Fibroblast of mammary gland (primary cell): Measurements from ENCODE around the gene COBLL1.

ENCODE experiments used
- DNase-seq: peaks from one replicate; pipeline ENCODE4 v3.0.0-alpha.2; 2010; ENCODE audit warnings: low read depth
- H3K4me3 ChIP-seq: 2 replicates; pipeline ENCODE4 v1.5.1; 2011; ENCODE audit warnings: low read depth, mild to moderate bottlenecking, low read length, moderate library complexity; ENCODE audit not compliant: control insufficient read depth
- TF ChIP-seq, protein P1 (sequence below): conservative IDR thresholded peaks from 2 replicates; pipeline ENCODE4 v1.5.1; 2011; ENCODE audit warnings: low read depth, low read length, inconsistent platforms; ENCODE audit not compliant: control insufficient read depth, insufficient read depth

The COBLL1 gene

DNA sequence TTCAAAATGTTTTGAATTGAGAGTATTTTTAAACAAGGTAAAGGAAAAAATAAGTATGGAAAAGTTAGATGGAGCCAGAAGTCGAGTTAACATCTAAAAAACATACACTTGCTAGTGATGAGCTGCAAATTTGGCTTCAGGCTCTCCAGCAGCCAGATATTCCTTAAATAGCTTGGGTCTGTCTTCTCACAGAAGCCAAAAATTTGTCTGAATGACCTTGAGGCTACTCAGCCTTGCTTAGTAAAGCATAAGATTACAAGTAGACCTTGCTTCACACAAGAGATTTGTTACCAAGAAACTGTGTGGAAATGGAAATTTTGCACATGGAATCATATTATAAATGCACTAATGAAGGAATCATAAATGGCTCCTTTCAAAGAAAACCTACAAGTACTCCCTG, 179.6 kb downstream of the COBLL1 start:
- H3K4me3 ChIP-seq: no peak overlapping the region
- DNase-seq: no peak
- TF ChIP-seq, protein P1, sequence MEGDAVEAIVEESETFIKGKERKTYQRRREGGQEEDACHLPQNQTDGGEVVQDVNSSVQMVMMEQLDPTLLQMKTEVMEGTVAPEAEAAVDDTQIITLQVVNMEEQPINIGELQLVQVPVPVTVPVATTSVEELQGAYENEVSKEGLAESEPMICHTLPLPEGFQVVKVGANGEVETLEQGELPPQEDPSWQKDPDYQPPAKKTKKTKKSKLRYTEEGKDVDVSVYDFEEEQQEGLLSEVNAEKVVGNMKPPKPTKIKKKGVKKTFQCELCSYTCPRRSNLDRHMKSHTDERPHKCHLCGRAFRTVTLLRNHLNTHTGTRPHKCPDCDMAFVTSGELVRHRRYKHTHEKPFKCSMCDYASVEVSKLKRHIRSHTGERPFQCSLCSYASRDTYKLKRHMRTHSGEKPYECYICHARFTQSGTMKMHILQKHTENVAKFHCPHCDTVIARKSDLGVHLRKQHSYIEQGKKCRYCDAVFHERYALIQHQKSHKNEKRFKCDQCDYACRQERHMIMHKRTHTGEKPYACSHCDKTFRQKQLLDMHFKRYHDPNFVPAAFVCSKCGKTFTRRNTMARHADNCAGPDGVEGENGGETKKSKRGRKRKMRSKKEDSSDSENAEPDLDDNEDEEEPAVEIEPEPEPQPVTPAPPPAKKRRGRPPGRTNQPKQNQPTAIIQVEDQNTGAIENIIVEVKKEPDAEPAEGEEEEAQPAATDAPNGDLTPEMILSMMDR: no peak

DNA sequence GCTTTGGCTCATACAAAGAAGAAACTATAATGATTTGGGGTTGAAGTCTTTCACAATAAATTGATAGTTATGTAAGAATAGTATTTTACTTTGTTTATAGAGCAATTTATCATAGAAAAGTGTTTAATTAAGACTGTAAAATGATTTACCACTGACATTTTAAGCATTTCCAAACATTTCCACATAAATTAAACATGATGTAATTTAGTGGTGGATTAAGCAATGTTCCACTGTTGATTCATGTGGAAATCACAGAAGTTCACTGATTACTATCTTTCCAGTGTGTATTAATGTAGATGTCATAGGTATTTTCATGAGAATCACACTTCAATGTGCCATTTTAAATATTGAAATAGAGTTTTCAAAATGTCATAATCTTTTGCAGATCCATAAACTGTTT, 180.3 kb downstream of the COBLL1 start:
- H3K4me3 ChIP-seq: no peak overlapping the region
- TF ChIP-seq, protein P1: no peak
- peak; percentile 33 for DNase-seq

DNA sequence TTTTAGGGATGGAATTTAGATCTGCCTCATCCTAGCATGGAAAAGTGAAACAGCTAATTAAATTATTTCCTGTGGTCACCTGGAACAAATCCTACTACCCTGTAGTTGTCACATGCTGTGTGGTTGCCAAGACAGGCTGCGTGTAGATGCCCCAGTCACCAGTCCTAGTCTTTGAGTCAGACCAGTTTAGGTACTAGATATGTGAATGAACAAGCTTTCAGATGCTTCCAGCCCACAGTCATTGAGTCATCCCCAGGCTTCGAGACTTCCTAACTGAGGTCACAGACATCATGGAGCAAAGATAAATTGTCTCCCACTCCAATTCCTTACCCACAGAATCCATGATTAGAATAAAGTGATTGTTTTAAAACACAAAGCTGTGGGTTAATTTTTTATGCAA, 184.5 kb downstream of the COBLL1 start:
- no peak overlapping the region for H3K4me3 ChIP-seq
- TF ChIP-seq, protein P1: no peak
- DNase-seq: peak; percentile 88

DNA sequence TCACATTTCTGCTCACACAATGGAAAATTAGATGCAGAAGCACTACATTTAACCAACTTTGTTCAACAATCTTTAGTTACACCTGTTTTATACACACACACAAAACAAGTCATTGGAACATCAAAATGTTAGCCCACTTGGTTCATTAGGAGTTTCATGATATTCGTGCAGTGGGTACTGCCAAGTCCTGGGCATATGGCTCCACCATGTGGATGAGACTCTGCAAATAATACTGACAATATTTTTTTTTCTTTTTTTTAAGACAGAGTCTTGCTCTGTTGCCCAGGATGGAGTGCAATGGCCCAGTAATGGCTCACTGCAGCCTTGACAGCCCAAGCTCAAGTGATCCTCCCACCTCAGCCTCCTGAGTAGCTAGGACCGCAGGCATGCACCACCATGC, 185.9 kb downstream of the COBLL1 start:
- TF ChIP-seq, protein P1: peak; percentile 14
- peak; percentile 34 for DNase-seq

DNA sequence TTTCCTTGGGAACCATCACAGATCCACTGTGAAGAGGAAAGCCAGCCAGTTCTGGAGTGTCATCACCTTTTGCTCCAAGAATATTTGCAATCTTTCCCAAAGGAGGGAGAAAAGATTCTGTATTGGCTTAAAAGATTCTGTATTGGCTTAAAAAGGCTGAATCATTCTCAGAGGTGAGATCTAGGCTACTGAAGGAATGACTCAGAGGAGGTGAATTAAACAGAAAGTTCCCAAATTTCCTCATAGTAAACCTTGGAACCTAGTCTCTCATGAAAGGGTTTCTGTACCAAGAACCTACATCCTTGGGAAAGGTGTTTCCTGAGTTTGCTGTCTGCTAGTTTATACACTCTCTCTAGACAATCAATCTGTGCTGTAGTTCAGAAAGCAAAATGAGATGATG, 186.3 kb downstream of the COBLL1 start:
- no peak overlapping the region for H3K4me3 ChIP-seq
- peak; percentile 34 for DNase-seq
- TF ChIP-seq, protein P1: no peak

More for the DNA sequence above, 185.9 kb downstream of the COBLL1 start:
- no peak overlapping the region for H3K4me3 ChIP-seq

DNA sequence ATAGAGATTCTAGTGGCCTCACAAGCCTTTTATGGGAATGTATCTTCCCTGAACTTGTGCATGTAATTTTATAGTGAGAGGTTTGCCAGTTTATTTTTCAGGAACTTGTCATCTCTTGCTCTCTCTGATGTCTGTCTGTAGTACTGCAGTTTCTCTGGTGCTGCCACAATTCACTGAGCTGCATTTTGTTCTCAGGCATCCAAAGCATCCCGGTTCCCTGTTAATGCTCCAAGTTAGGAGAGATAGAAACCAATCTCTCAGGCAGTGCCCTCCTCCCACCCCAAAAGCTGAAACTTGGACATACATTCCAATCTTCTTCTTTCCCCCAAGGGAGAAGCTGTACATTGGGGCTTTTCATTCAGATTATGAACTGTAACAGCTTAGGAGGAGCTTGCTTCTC, 190.3 kb downstream of the COBLL1 start:
- DNase-seq: no peak
- no peak overlapping the region for H3K4me3 ChIP-seq
- TF ChIP-seq, protein P1: no peak
